ENCODE results near the gene C1orf141.
"Not testable (repeated sequence)": the region's sequence is repeated elsewhere in the genome, so short reads cannot be mapped to it uniquely, and the experiment has no call there.

Gene C1orf141

DNA sequence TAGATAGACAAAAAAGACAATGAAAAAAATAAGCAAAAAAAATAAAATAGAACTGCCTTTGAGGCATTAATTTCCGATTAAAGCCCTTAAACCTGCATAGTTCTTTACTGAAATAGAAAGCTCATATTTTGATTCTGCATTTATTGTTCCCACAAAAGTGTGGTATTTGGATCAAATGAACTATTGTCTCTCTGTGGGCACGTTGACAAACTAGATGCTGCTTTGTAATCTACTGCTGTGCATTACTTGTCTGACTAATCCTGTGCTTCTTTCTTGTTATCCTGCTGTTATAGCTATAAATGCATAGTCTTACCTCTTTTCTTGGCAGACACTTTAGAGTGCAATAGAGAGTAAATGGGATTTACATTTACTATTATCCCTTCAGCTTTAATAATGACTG, 49.4 kb downstream of the C1orf141 start:
- no peak for DNase-seq (ENCODE audit: low read depth)

DNA sequence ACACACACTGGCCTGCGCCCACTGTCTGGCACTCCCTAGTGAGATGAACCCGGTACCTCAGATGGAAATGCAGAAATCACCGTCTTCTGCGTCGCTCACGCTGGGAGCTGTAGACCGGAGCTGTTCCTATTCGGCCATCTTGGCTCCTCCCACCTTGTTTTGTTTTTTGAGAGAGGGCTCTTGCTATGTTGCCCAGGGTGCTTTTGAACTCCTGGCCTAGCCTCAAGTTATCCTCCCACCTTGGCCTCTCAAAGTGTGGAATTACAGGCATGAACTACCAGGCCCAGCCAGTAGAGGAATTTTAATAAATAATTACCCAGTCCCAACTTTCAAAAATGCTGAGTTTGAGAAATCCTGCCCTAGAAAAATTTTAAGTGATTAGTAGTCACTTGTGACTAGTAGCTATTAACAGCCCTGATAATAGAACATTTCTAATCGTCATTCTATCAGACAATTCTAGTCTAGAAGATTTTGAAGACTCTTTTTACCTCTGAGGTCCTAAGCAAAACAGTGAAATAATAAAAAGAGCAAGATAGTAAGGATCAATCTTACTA, 49.9 kb downstream of the C1orf141 start:
- no peak for DNase-seq (ENCODE audit: low read depth)

DNA sequence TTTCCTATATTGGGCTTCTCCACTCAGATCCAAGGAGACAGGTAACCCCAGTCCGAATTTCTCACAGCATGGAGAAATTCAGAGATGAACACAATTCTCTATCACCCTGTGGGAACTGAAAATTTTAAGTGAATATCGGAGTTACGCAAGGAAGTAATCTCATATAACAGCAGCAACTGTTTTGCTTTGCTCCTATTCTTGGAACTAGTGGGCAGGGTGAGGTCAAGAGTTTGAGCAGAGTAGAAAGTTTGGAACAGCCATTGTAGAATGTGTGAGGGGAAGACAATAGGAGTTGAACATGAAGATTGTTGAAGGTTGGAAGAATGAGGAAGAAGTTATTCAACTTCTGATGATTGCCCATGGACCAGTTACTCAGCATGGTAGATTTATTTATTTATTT, 56.5 kb downstream of the C1orf141 start:
- DNase-seq (ENCODE audit: low read depth), result no peak

DNA sequence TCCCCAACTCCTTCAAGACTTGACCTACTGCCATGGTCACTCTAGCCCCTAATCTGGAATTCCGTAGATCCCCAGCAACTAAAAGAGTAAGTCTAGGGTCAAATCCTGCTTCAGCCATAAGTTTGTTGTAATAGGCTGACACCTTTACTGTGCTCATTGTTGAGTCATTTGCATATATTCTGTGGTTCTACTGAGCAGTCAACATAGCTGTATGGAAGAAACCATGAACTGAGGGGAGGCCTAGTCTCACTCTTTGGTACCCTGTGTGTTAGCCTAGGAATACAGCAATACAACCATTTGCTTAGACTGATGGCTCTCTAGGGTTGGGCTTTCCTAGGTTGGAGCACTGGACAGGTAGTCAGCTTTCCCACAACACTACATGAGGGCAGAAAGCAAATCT, 57.2 kb downstream of the C1orf141 start:
- DNase-seq (ENCODE audit: low read depth), result no peak

DNA sequence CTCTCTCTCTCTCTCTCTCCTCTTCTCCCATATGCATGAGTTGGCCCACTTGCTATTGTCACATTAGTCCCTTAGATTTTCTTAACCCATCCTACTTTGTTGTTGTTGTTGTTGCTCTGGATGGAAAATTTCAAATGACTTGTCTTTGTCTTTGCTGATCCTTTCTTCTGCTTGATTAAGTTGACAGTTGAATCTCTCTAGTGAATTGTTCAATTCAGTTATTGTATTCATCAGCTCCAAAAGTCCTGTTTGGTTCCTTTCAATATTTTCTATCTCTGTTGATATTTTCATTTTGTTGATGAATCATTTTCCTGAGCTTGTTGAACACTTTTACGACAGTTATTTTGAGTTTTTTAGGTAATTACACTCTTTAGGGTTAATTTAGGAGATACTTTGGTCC, 62.0 kb downstream of the C1orf141 start:
- DNase-seq (ENCODE audit: low read depth), result no peak

DNA sequence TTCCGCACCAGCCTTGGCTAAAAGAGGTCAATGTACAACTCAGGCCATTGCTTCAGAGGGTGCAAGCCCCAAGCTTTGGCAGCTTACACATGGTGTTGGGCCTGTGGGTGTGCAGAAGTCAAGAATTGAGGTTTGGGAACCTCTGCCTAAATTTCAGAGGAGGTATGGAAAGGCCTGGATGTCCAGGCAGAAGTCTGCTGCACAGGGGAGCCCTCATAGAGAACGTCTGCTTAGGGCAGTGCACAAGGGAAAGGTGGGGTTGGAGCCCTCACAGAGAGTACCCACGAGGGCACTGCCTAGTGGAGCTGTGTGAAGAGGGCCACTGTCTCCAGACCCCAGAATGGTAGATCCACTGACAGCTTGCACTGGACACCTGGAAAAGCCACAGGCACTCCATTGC, 67.1 kb downstream of the C1orf141 start:
- not testable (repeated sequence) for DNase-seq (ENCODE audit: low read depth)

DNA sequence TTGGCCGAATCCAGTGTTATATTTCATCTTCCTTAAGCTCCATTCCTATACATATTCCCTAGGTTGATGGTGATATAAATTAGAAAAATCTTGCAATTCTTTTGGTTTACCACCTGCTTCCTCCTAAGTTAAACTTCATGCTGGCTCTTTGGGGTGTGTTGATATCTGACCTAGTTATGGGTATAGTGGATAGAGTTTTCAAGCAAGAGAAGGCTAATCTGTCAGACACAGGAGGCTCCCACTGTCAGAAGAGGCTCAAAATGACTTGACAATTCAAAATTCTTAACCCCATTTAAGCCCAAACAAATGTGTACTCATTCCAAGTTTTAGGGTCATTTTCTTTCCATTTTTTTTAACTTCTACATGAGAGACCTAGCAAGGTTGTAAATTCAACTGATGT, 72.4 kb downstream of the C1orf141 start:
- DNase-seq (ENCODE audit: low read depth), result no peak

DNA sequence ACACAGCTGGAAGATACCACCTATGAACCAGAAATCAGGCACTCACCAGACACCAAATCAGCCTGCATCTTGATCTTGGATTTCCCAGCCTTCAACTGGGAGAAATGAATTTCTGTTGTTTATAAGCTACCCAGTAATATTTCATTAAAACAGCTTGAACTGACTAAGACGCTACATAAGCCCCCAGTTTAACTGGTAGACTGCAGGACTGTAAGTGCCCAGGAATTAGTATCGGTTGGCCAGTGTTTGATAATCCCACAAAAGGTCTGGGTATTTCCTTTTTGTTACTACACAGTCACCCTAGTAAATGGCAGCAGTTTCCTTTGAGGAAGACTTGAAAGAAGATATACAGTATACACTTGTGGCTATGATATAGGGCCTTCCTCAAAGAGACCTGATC, 73.5 kb downstream of the C1orf141 start:
- DNase-seq (ENCODE audit: low read depth), result no peak

DNA sequence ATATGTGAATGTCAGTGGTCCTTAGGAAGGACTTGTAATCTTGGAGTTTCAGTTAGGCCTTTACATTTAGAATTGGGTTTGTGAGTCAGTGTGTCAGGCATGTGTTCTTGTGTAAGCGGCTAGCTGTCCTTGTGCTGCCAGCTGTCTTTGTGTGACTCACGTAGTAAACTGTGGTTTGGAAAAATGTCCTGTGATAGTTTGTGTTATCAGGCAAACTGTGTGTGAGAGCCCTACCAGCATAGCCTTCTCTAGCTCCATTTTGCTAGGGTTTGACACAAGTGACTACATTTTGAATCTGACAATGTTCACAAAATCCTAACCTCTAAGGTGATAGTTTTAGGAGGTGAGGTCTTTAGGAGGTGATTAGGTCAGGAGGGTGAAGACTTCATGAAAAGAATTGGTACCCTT, 74.0 kb downstream of the C1orf141 start:
- DNase-seq (ENCODE audit: low read depth), result peak; percentile 94

DNA sequence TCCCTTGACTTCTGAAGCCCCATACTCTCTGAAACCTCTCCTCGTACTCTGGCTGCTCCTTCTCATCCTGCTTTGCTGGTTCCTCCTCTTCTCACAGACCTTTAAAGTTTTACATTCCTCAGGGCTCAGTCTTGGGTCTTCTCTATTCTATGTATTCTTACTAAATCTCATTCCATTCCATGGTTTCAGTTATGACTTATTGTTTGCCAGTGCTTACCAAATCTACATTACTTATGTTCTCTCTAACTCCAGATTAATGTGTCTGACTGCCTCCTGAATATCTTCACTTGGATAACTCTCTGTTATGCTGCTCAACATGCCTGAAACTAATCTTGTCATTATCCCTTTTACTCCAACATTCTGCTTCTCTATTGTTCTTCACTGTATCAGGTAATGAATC, 75.4 kb downstream of the C1orf141 start:
- DNase-seq (ENCODE audit: low read depth), result no peak

DNA sequence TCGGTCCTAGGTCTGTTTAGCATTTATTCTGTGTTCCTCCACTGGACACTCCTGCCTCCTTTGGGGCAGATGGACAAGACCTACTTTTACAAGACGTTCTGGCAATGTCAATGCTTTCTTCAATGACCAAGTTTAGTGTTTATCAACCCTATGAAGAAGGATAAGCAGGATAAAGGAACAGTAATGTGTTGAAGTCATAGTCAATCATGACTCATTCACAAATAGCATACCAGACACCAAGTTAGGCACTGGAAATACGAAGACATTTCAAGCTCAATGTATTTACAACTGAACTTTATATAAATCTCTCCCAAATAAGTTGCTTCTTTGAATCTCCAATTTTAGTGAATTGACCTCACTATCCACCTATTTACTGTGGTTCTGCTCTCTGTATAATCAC, 76.0 kb downstream of the C1orf141 start:
- no peak for DNase-seq (ENCODE audit: low read depth)

DNA sequence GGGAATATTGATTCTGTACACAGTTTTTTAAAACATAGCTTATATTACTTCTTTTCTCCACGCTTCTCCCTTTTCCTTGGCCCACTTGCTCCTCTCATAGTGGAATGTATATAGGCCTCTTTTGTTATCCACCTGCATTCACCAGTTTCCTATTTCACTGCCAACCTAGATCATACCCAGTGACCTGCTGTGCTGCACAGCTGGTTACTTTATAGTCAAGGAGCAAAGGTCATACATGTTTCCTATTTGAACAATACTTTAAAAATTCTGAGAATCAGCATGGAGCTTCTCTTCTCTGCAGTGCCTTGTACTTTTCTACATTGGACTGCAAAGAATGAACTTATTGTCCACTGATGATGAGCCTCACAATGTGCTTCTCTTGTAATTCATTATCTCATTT, 76.5 kb downstream of the C1orf141 start:
- DNase-seq (ENCODE audit: low read depth), result no peak

DNA sequence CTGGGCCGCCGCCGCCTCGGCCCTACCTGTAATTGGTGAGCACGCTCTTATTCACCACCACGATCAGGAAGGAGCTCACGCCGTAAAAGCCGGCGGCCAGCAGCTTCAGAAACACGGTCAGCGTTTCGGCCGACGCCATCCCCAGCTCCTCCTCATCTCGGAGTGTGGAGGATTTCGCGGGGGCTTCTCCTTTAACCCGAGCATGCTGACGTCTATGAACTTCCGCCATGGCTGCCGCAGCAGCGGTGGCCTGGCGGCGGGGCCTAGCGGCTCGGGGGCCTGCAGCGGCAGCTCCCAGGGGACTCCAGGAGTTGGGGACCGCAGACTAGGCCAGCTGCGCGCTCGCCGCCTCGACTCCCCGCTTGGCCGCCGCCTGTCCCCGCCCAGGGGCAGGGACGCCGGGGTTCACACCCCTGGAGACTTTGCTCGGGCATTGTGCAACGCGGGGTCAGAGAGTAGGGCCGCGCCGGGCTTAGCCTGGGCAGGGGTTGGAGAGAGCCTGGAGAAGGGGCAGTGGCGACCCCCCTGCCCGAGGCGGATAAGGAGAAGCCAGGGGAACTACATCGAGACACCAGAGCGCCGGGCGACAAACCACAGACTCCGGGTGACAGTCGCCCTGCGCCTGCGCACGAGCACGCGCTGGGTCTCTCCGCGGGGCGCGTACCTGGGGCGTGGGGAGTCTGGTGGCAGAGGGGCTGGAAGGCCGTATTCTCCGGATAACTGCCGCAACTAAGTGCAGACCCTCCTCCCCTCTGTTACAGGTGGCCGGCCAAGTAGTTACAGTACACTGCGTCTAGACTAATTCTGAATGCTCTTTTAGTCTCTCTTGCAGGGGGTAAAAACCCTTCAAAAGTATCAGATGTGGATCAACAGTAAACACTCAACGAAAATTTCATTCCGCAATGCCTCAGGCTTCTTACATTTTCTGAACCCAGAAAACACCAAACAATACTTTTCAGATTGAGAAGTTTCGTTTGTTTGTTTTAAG, 80.7 kb downstream of the C1orf141 start, which contains the start of gene SLC35D1:
Gene SLC35D1 (minus strand): TSS at position 364 of the 988 bp plus-strand sequence. CDS start 135 bp downstream, at position 229.
- peak; percentile 43 for DNase-seq (ENCODE audit: low read depth)

DNA sequence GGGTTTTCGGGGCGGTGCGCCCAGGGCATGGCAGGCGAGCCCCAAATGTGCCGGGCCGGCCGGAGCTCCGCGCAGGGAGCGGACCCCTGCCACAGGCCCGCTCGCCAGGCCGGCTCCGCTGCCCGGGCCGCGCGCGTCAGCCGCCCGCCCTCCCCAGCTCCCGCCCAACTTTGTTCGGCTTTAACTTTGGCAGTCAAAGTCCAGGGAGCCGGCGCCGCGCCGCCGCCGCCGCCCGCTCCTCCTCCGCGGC, 81.3 kb downstream of the C1orf141 start:
- DNase-seq (ENCODE audit: low read depth), result no peak

DNA sequence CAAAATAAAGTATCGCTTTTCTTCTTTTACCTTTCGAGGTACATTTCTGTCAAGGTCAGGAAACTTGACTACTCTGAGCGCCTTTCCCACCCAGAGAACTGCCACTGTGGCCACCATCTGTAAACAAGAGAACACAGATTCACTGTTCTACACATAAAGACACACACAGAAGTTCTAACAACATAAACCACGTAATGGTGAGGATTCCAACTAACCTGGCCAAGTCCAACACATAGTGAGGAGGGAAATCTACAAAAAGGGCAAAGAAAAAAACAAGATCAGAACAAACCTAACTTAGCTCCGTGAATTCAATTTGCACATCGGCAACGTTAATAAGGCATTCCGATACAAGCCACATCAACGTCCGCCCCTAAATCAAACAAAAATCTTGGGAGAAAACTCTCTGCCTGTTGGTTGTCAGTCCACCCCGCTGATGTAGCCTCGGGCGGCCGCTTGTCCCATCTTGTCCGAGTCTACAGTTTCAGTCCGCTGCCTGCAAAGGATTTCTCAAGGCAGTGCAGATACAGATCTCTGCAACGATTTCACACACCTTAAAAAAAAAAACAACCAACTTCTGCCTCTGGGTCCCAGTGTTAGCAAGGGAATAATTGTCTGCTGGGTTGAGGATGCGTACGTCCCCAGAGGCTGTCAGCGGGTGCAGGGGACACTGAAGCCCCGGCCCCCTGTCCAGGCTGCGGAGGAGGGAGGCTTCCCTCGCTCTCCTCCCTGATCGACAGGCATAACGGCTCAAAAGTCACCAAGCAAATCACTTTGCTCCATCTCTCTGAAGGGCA, 81.8 kb downstream of the C1orf141 start:
- DNase-seq (ENCODE audit: low read depth), result no peak

DNA sequence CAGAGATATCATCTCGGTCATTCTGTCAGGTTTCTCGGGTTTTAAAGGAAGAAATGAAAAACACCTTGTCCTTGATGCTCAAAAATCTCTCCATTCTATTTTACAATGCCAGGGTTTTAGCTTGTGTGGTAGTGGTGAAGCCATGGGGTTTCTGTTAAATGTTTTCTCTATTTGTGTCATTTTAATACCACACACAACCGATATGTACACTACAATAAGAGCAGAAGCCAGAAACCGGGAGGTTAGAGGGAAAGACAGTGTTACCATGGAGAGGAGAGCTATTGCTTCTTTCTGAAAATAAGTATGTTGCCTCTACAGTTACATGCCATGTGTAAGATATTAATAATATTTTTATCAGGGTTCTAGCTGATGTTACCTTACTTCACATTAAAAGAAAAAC, 83.6 kb downstream of the C1orf141 start:
- DNase-seq (ENCODE audit: low read depth), result no peak

DNA sequence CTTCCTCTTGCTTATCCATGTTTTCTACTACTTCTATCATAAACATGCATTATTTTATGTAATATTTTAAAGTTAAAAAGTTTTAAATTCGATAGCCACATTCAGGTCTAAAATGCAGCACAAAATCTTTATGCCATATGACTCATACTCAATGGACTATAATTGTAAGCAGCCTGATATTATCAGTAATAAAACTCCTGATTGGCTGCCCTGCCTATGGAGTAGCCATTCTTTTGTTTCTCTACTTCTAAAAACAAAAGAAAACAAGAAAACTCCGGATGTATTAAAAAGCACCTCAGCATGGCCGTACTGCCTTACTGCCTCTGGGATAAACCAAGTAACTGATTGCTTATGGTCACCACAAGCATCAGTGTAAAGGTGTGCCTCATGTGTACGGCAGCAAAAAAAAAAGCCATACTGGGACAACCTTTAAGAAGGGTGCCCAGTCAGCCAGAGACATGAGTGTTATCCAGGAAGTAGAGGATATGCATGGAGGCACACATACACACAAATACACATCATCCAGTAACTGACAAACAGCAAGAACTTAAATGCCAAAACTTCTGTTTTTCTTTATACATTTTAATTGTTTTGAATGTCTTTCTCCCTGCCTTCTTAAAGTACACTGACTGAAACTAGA, 90.0 kb downstream of the C1orf141 start:
- no peak for DNase-seq (ENCODE audit: low read depth)

DNA sequence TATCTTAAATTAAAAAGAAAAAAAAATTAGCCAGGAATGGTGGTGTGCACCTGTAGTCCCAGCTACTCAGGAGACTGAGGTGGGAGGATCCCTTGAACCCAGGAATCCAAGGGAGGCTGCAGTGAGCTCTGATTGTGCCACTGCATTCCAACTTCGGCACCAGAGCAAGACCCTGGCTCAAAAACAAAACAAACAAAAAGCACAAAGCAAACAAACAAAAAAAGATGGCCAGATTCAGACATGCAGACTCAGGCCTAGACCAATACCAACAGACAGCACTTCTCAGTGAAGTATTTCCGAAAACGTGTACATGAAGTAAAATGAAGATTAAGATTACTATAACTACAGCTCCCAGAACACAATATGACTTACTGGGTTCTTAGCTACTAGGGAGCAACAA, 91.4 kb downstream of the C1orf141 start:
- DNase-seq (ENCODE audit: low read depth), result no peak
